ENCODE data around the gene PLA2G3. TPM values are rescaled to one million over a fixed set of nuclear protein-coding genes. Genes with fewer than 3 reads are reported as not detected.

PLA2G3 gene, protein sequence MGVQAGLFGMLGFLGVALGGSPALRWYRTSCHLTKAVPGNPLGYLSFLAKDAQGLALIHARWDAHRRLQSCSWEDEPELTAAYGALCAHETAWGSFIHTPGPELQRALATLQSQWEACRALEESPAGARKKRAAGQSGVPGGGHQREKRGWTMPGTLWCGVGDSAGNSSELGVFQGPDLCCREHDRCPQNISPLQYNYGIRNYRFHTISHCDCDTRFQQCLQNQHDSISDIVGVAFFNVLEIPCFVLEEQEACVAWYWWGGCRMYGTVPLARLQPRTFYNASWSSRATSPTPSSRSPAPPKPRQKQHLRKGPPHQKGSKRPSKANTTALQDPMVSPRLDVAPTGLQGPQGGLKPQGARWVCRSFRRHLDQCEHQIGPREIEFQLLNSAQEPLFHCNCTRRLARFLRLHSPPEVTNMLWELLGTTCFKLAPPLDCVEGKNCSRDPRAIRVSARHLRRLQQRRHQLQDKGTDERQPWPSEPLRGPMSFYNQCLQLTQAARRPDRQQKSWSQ
- total RNA-seq: not detected
- long read RNA-seq: 0 reads

DNA sequence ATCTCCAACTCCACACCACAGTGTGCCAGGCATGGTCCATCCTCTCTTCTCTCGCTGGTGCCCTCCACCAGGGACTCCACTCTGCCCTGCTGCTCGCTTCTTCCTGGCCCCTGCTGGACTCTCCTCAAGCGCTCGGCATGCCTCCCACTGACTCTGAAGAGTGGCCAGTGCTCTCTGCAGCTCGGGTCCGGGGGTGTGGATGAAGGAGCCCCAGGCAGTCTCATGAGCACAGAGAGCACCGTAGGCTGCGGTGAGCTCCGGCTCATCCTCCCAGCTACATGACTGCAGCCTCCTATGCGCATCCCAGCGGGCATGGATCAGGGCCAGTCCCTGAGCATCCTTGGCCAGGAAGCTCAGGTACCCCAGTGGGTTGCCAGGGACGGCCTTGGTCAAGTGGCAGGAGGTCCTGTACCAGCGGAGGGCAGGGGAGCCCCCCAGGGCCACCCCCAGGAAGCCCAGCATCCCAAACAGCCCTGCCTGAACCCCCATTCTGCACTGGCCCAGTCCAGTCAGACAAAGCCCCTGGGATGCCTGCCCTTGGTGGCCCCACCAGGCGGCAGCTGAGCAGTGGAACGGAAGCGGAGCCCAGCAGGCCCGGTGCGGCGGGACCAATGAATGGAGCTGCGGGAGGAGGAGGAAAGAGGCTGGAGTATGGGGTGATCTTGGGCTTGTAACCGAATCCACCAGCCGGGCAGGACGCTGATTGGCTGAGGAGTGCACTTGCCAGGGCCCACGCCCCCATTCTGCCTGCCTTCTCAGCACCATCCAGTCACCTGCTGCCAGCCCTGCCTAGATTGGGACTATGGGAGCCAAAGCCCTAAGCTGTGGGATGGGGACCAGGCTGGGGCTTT is at the start of gene PLA2G3:
Gene PLA2G3 (minus strand): TSS at position 643 of the 851 bp plus-strand sequence. CDS start 154 bp downstream, at position 489.
- H3K27me3 ChIP-seq (ENCODE audit: low read depth): peaks cover 26% of the 10 kb centered on the region
- no peaks in the 10 kb centered on the region for H3K9me3 ChIP-seq (replicated peaks)
- no peak within 1 kb of the TSS for H3K4me3 ChIP-seq
- H3K4me1 ChIP-seq: peaks cover 9% of the 10 kb centered on the region
- H3K27ac ChIP-seq (replicated peaks): no peak within 1 kb of the TSS
- TF ChIP-seq, protein P1, sequence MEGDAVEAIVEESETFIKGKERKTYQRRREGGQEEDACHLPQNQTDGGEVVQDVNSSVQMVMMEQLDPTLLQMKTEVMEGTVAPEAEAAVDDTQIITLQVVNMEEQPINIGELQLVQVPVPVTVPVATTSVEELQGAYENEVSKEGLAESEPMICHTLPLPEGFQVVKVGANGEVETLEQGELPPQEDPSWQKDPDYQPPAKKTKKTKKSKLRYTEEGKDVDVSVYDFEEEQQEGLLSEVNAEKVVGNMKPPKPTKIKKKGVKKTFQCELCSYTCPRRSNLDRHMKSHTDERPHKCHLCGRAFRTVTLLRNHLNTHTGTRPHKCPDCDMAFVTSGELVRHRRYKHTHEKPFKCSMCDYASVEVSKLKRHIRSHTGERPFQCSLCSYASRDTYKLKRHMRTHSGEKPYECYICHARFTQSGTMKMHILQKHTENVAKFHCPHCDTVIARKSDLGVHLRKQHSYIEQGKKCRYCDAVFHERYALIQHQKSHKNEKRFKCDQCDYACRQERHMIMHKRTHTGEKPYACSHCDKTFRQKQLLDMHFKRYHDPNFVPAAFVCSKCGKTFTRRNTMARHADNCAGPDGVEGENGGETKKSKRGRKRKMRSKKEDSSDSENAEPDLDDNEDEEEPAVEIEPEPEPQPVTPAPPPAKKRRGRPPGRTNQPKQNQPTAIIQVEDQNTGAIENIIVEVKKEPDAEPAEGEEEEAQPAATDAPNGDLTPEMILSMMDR (IDR thresholded peaks at IDR 0.05; ENCODE audit: borderline replicate concordance): no peak
- DNase-seq: no peak
- no peaks in the 10 kb centered on the region for H3K36me3 ChIP-seq
- intact Hi-C loops (cut with micrococcal nuclease): no loop called here

DNA sequence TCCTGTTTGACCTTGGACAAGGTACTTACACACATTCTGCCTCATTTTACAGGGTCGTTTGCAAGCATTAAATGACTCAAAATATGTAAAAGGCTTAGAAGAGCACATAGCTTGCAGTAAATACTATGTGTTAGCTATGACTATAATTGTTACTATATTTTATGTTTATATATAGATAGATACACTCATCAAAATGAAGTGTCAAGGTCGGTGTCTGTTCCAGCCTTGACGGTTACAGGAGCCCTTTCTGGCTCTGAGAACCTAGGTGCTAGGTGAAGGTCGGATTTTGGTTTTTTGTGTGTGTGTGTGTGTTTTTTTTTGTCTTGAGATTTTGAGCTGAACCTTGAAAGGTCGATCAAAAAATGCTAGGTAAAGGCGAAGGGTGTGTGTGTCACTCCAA is 47.3 kb upstream of the PLA2G3 start:
- no peaks in the 10 kb centered on the region for H3K4me1 ChIP-seq
- no peaks in the 10 kb centered on the region for H3K9me3 ChIP-seq (replicated peaks)
- DNase-seq: no peak
- H3K36me3 ChIP-seq: peaks cover 24% of the 10 kb centered on the region
- intact Hi-C loops (cut with micrococcal nuclease): no loop called here
- no peak overlapping the region for H3K4me3 ChIP-seq
- no peaks in the 10 kb centered on the region for H3K27me3 ChIP-seq (ENCODE audit: low read depth)
- no peak overlapping the region for H3K27ac ChIP-seq (replicated peaks)
- TF ChIP-seq, protein P1 (IDR thresholded peaks at IDR 0.05; ENCODE audit: borderline replicate concordance): no peak

DNA sequence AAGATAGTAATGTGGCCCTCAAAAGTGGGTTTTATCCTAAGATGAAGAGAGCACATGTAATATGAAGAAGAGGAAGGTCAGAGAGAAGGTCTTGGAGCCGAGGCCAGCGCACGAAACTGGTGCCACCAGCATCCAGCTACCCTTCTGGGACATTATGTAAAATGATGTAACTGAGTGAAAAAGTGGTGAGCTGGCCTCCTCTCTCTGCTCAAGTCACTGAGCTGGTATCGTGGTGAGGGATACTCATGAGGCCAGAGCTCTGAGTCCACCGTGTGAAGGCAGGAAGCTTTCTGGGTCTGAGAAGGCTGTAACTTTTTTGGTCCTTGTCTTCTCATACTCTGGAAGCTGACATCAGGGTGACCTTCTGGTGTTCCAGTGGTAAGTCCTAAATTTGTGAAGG is 44.7 kb upstream of the PLA2G3 start:
- TF ChIP-seq, protein P1 (IDR thresholded peaks at IDR 0.05; ENCODE audit: borderline replicate concordance): no peak
- Histone ChIP-seq H3K27ac (replicated peaks) (no peak overlapping the region), H3K36me3 (peaks cover 26% of the 10 kb centered on the region), H3K27me3 (ENCODE audit: low read depth) (no peaks in the 10 kb centered on the region), H3K9me3 (replicated peaks) (no peaks in the 10 kb centered on the region), H3K4me1 (no peaks in the 10 kb centered on the region), H3K4me3 (no peak overlapping the region)
- intact Hi-C loops (cut with micrococcal nuclease): no loop called here
- no peak for DNase-seq

DNA sequence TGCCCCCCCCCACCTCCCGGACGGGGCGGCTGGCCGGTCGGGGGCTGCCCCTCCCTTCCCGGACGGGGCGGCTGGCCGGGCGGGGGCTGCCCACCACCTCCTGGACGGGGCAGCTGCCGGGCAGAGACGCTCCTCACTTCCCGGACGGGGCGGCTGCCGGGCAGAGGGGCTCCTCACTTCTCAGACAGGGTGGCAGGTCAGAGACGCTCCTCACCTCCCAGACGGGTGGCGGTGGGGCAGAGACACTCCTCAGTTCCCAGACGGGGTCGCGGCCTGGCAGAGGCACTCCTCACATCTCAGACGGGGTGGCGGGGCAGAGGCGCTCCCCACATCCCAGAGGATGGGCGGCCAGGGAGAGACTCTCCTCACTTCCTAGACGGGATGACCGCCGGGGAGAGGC is 43.7 kb upstream of the PLA2G3 start:
- H3K36me3 ChIP-seq: peaks cover 26% of the 10 kb centered on the region
- no peak overlapping the region for H3K27ac ChIP-seq (replicated peaks)
- no peak for DNase-seq
- peaks cover 8% of the 10 kb centered on the region for H3K4me1 ChIP-seq
- no peaks in the 10 kb centered on the region for H3K9me3 ChIP-seq (replicated peaks)
- no peak overlapping the region for H3K4me3 ChIP-seq
- TF ChIP-seq, protein P1 (IDR thresholded peaks at IDR 0.05; ENCODE audit: borderline replicate concordance): no peak
- intact Hi-C loops (cut with micrococcal nuclease): no loop called here
- no peaks in the 10 kb centered on the region for H3K27me3 ChIP-seq (ENCODE audit: low read depth)

DNA sequence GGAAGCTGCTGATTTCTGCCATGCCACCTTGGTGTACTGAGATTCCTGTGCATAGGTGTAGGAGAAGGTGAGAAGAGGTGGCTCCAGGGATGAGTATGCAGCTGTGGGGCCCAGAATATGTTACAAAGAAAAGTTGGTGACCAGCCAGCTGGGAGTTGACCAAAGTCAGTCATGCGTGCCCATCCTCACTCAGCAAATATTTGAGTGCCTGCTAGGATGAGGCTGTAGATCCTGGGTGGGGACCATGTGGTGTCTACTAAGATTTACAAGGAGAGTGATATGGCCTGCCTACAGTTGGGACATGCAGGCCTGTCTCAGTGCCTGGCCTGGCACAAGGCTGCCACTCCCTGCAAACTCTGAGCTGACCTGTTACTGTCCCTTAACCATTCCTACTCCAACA is 39.0 kb upstream of the PLA2G3 start:
- intact Hi-C loops (cut with micrococcal nuclease): no loop called here
- TF ChIP-seq, protein P1 (IDR thresholded peaks at IDR 0.05; ENCODE audit: borderline replicate concordance): no peak
- Histone ChIP-seq H3K36me3 (peaks cover 28% of the 10 kb centered on the region), H3K4me3 (no peak overlapping the region), H3K9me3 (replicated peaks) (no peaks in the 10 kb centered on the region), H3K4me1 (peaks cover 20% of the 10 kb centered on the region), H3K27me3 (ENCODE audit: low read depth) (no peaks in the 10 kb centered on the region), H3K27ac (replicated peaks) (no peak overlapping the region)
- DNase-seq: no peak
